ENCODE measurements around the gene PNPO. TPM values are rescaled to one million over a fixed set of nuclear protein-coding genes. Genes with fewer than 3 reads are reported as not detected.
A peak's percentile ranks its signal among the peaks of the same experiment; 100 is the strongest.

Gene PNPO
- total RNA-seq, 1 donor from 2014 or later, result 21.1 TPM

- peak; percentile 30 for DNase-seq (ENCODE audit: low read depth, low spot score)
These were observed 7.9 kb downstream of the PNPO start for GRCh38 chr17:47949197-47949759.

DNA sequence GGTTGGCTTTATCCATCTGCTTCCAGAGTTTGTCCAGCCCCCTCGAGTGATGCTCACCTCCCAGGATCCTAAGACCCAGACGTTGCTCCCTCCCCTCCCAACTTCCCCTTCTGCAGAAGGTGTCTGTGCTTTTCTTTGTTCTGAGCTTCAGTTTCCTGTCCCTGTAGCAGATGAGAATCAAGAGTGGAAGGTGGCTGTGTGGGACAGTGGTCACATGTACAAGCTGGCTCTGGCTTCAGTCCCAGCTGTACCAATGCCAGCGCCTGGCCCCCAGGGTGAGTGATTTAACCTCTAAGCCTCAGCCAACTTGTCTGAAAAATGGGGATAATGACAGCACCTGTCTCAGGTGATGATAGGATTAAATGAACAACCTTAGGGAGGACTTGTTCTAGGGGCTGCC, 8.6 kb downstream of the PNPO start:
- DNase-seq (ENCODE audit: low read depth, low spot score), result no peak

GRCh38 chr17:47950448-47950847, 9.1 kb downstream of the PNPO start:
- no peak for DNase-seq (ENCODE audit: low read depth, low spot score)

DNA sequence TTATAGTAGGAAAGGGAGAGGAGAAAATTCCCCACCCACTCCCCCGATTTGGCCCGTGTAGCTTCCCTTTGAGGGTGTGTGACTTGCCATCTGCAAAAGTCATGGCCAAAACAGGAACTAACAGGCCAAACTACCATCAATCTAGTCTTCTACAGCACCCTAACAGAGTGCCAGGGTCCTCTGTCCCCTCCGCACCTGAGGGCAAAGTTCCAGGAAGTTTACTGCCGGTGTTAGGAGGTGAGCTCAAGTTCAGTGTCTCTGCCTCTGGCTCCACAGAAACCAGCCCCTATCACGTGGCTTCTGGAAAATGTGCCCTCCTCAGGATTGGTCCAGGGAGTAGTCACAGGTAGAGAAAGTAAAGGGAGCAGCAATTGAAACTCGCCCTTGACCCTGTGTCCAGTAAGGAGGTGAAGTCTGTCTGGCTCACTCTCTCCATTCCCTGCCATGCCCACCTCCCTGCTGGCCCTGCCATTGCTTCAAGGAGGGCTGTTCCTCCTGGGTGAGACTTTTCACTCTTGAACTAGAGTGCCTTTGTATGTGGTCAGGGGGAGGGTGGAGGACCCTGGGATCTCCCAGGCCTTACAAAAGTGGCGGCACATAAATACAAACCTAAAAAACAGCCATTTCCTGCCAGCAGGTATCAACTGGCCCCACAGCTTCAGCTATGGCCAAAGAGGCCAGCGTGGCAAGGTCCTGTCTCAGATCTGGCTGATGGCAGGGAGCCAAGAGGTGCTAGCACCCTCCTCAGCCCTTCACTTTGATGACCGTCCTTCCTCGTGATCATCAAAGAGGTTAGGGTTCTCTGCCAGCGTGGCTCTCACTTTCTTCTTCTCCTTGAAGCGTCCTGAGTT, 11.0 kb downstream of the PNPO start:
- DNase-seq (ENCODE audit: low read depth, low spot score), result no peak

DNA sequence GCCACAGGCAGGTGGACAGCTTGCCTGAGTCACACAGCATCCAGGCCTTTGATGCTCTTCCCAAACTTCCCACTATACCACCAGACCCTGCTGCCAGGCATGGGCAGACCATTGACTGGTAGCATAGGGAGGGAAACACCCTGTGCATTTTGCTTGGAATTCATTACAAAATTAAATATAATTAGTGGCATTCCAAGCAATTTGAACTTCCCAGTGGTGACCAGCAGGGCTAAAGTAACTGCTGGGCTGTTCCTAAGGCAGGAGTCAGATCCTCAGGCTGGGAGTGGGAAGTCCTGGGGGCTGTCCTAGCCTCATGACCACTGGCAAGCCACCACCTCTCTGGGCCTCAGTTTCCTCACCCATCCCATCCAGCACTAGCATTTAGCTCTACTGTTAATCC, 12.5 kb downstream of the PNPO start:
- DNase-seq (ENCODE audit: low read depth, low spot score), result no peak

- no peak for DNase-seq (ENCODE audit: low read depth, low spot score)
These were observed 14.4 kb downstream of the PNPO start for GRCh38 chr17:47955497-47956461.

DNA sequence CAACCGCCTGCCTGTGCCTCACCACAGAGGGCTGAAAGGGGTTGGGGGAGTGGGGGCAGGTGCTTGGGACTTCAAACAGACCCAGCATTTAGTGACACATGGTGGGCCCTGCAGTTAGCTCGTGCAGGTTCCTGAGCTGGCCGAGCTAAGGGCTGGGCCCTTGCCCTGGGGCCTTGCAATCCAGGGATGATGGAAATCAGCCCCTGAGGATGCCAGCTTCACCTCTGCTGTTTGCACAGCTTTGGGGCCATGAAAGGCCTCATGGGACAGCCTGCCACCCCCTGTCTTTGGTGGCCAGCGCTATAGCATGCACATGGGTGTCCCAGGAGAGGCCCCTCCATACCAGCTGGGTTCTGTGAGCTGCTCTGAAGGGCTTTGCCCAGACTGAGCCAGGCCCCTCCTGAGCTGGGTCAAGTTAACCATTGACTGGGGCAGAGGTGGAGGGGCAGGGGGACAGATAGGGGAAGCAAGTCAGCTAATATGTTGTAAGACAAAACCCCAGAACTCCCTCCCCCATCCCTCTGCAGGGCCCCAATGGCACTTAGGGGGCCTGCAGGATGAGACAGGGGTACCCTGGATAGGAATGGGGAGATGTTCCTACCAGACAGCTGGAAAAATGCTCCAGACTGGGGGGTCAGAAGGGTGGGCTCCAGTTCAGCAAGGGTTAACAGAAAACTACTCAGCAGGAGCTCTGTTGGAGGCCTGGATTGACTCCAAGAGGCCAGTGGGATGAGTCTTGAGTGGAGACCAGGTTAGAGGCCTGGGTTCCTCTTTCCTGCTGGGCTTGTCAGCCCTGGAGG, 15.6 kb downstream of the PNPO start:
- DNase-seq (ENCODE audit: low read depth, low spot score), result no peak

DNA sequence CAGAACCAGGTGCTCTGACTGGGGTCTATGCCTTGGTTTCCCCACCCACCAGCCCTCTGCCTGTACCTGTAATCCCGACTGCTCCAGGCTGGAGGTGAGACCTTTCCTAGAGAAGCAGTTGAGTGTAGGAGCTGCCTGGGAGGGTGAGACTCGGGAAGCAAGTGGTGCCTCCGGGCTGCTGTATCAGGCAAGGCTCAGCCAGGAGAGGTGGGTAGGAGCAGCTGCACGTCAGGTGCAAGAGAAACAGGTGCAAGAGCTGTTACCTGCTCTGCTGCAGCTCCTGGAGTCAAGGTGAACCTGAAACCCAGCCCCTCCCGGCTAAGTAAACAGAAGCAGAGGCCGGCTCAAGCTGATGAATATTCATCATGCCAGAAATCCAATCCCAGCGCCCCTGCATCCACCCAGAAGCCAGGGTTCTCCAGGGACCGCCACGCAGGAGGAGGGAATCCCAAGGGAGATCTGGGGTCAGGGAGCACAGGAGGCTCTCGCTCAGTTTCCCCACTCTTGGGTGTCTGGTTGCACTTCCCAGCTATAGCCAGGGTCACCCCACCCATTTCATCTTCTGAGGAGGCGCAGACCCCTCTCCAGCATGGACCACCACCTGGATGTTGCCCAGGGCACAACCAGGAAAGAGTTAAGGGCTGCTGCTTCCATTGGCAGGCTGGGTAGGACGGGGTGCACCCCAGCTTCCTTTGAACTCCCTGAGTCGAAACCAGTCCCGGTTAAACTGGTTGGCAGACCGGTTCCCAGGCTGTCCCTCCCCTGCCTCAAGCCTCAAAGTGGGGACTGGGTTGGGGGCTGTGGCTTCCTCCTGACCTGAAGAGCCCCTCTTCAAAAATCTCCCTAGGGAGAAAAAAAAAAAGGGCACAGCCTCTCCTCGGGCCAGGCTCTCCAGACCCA, 16.5 kb downstream of the PNPO start, which contains the start of gene PRR15L:
TSS of gene PRR15L (minus strand) at position 293 of the 900 bp plus-strand sequence. CDS start 4,649 bp downstream, outside the sequence.
- no peak for DNase-seq (ENCODE audit: low read depth, low spot score)

DNA sequence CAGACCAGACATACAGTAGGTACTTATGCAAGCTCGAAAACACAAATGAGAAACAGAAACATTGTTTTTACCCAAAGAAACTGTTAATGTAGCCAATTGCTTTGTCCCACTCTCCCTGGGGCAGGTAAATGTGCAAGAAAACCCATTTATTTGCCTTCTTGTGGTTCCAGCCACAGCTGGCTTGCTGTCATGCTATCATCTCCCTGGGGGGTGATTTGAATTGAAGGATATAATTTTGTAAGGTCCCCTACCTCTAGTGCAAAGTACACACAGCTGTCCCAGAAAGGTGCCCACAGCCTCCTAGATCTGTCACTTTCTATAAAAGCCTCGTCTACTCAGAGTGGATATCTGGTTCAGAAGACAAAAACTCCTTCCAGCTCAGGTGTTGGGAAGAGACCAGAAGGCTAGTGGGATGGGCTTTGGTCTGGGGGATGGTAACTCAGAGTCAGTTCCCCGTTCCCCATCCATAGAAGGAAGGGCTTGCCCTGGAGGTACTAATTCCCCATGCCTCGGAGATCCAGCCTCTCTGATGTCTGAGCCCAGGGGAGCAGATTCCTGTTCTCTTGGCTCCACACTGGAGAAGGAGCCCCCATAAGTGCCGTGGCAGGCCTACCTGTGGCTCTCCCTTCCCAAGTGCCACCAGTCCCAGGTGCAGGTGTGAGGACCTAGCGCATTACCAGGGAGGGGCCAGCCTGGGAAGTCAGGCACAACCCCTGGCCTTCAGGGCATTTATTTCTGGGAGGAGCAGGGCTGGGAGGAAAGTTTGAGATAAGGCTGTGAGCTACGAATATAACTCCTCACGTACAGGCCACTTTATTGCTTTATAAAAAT, 18.7 kb downstream of the PNPO start:
- DNase-seq (ENCODE audit: low read depth, low spot score), result no peak

GRCh38 chr17:47961406-47961805, 20.0 kb downstream of the PNPO start:
- DNase-seq (ENCODE audit: low read depth, low spot score), result no peak

GRCh38 chr17:47962901-47963300, 21.5 kb downstream of the PNPO start:
- no peak for DNase-seq (ENCODE audit: low read depth, low spot score)

- DNase-seq (ENCODE audit: low read depth, low spot score), result no peak
These were observed 23.5 kb downstream of the PNPO start for GRCh38 chr17:47964856-47965255.

DNA sequence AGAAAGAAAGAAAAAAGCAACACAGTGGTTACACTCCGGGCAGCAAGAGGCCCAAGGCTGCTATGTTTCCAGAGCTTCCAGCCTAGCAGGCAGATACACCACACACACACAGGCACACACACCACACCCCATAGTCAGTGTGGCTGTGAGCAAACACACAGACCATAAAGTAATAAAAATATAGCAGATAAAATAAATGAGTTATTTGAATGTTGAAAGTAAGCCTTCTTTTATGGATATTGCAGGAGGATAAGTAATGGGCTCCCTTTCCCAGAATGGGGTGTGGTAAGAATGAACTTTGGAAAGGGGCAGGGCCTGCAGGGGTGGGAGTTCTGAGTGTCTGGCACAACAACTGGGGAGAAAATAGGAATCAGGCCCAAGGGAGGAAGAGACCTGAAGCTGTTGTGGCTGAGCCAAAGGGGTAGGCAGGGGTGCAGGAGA, 24.7 kb downstream of the PNPO start:
- DNase-seq (ENCODE audit: low read depth, low spot score), result no peak

GRCh38 chr17:47967607-47968252, 26.4 kb downstream of the PNPO start:
- DNase-seq (ENCODE audit: low read depth, low spot score), result no peak

DNA sequence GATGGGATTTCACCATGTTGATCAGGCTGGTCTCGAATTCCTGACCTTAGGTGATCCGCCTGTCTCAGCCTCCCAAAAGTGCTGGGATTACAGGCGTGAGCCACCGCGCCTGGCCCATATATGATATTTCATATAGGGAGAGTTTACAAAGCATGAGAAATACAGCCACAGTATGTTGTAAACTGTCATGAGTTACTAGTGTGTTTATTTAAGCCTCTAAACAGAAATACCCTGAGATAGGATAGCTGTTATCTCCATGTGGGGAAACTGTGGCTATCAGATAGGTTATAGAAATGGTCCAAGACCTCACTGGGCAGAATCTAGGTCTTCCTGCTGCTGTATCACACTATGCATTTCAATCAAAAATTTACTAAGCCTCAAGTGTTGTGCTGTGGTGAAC, 27.5 kb downstream of the PNPO start:
- no peak for DNase-seq (ENCODE audit: low read depth, low spot score)

GRCh38 chr17:47969930-47970724, 28.8 kb downstream of the PNPO start:
- DNase-seq (ENCODE audit: low read depth, low spot score), result no peak

DNA sequence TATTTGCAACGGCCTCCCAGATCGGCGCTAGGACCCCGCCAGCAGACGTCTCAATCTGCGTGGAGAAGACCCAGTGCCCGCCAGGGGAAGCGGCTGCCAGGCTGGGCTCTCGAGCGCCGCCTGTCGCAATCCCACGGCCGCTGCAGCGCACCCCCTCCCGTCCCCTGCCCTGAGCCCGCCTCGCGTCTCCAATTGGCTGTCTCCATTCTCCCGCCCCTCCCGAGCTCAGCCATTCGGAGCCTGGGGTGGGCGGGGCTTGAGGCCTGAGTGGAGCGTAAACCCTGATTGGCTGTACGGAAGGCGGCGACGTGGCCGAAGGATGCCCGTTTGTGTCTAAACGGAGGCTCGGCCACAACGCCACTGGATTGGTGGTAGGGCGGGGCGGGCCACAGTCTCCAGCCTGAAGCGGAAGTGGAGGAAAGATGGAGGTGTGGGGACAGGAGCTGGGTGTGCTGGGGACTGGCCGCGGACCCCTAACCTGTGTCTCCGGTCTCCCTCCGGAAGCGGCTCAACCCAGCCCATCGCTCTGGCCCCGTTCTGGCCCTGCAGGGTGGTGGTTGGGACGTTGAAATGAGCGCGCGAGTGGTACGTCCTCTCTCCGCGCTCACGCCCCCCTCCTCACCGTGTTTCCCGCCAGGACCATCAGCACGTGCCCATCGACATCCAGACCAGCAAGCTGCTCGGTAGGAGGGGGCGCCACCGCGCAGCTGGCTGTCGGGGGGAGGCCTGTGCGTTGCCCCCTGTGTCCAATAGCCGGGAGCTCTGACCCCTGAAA, 29.5 kb downstream of the PNPO start, which contains the start of gene CDK5RAP3:
TSS of gene CDK5RAP3 (plus strand) at position 389 of the 775 bp plus-strand sequence. CDS start at position 423, 34 bp downstream.
- DNase-seq (ENCODE audit: low read depth, low spot score), result peak; percentile 96

All from pulmonary artery endothelial cell (primary cell).